ENCODE data around the gene NR5A2. TPM values are rescaled to one million over a fixed set of nuclear protein-coding genes. Genes with fewer than 3 reads are reported as not detected.

The NR5A2 gene
- total RNA-seq, 4 donors from 2014 or later: 3.2 to 6.8 (median 6.5) TPM

DNA sequence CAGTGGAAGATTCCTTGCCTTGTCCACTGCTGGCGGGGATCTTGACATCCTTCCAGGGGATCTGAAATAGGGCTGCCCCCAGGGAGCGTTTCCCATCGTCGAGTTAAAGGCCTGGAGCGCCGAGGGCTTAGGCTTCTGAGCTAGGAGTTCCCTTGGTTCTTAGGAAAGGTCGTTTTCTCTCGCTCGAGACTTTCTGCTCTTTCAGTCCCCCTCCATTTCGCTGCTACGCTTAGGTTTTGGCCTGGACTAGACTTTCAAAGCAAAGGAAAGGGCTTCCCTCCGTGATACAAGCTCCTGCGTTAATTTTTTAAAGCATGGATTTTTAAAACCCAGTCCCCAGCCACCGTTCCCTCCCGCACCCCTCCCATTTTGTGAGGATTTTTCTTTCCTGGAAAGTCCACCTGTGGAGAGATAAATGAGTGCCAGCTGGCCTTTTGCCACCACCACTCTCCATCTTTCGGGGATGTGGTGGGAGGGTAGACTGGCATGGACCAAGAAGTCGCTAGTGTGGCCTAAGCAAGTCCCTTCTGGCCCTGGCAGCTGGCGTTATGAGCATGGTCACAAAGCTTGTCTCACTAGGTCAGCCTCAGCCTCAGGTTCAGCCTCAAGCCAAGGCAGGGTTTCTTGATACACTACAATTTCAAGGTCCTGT lies 9.2 kb downstream of the NR5A2 start:
- TF ChIP-seq, protein P1, sequence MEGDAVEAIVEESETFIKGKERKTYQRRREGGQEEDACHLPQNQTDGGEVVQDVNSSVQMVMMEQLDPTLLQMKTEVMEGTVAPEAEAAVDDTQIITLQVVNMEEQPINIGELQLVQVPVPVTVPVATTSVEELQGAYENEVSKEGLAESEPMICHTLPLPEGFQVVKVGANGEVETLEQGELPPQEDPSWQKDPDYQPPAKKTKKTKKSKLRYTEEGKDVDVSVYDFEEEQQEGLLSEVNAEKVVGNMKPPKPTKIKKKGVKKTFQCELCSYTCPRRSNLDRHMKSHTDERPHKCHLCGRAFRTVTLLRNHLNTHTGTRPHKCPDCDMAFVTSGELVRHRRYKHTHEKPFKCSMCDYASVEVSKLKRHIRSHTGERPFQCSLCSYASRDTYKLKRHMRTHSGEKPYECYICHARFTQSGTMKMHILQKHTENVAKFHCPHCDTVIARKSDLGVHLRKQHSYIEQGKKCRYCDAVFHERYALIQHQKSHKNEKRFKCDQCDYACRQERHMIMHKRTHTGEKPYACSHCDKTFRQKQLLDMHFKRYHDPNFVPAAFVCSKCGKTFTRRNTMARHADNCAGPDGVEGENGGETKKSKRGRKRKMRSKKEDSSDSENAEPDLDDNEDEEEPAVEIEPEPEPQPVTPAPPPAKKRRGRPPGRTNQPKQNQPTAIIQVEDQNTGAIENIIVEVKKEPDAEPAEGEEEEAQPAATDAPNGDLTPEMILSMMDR (IDR thresholded peaks at IDR 0.05; ENCODE audit: low read depth): no peak

DNA sequence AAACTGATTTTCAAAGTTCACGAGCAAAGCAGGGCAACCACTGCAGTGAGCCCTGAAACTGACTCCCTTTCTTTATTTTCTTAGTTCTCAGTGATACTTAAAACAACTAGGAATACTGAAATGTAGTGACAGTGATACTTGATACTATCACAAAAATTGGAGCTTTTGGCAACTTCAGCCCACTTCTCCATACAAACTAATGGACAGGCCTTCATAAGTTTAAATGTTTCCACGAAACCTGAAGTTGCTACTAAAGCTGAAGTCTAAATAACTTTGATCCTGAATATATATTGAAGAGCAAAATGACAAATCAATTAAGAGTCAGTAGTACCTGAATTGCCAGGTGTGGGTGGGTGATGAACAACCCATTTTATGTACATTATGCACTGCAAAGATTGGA lies 10.0 kb downstream of the NR5A2 start:
- TF ChIP-seq, protein P1 (IDR thresholded peaks at IDR 0.05; ENCODE audit: low read depth): no peak

DNA sequence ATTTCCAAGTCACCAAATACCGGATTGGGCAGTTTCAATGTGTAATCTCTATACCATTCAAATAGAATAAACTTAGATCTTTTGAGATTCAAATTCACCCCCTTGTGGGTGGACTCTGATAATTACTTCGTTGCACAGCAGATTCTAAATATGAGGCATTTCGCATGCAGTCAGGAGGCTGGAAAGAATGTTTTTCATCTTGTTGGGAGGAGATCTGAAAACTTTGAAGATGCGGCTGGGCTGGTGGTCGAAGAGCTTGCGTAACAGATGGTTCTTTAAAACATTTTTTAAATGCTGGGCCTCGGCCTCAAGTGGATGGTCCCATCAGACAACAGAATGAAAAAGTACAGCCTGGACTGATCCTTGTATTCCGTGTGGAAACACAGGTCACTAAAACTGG lies 10.4 kb downstream of the NR5A2 start:
- TF ChIP-seq, protein P1 (IDR thresholded peaks at IDR 0.05; ENCODE audit: low read depth): no peak

DNA sequence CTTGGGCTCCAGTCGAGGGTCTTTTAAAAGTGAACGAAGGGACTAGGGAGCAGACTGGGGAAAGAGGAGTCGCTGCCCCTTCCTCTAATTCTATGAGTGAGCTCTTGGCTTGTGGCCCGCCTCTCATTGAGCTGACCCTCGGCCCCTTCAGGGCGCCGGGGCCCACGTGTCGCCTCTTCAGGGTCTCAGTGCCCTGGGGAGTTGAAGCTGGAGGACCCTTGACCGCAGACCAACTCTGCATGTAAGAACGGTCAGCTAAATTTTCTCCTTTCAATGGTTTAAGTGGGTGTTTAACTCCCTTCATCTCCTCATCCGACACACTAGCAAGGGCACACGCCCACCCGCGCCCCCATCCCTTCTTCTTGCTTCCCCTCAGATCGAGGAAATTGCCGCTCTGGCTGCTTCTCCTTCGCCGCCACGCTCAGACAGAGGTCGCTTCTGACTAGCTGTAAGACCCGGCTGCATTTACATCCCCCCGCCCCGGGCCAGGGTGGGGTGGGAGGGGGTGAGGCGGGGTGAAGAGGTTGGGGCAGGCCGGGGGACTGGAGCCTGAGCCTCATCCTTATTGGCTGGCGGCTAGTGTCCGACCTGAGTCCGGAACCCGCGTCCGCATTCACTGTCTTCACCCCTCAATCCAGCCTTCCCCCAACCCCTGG lies 10.9 kb downstream of the NR5A2 start:
- TF ChIP-seq, protein P1 (IDR thresholded peaks at IDR 0.05; ENCODE audit: low read depth): no peak

DNA sequence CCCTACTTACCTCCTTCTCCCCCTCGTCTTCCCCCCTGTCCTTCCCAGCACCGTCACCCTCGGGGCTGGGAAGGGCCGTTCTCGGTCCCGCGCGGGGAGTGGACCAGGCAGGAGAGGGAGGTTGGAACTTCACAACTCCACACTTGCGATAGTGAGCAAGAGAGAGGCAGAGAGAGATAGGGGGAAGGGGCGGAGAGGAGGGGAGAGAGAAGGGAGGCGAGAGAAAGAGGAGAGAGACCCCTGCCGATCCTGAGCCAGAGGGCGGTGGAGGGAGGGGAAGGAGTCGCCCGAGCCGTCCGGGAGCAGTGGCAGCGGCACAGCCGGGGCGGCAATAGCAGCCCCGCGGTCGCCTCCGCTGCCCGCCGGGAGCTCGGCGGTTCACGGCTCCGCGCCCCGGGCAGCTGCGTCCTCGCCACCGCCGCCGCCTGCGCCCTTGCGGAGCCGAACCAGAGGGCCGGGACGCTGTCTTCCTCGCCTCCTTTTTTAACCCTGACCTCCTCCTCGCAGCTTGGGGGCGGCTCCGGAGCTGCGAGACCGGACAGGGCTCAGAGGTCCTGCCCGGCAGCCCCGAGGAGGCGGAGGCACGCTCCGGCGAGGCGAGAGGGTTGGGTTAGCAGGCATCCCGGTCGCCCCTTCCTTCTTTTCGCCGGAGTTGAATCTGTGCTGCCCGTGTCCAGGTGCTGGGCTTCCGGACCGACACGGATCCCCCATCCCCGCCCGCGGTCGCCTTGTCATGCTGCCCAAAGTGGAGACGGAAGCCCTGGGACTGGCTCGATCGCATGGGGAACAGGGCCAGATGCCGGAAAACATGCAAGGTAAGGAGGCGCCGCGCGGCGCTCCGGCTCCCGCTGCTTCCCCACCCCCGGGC lies 11.7 kb downstream of the NR5A2 start:
- TF ChIP-seq, protein P1 (IDR thresholded peaks at IDR 0.05; ENCODE audit: low read depth): no peak

DNA sequence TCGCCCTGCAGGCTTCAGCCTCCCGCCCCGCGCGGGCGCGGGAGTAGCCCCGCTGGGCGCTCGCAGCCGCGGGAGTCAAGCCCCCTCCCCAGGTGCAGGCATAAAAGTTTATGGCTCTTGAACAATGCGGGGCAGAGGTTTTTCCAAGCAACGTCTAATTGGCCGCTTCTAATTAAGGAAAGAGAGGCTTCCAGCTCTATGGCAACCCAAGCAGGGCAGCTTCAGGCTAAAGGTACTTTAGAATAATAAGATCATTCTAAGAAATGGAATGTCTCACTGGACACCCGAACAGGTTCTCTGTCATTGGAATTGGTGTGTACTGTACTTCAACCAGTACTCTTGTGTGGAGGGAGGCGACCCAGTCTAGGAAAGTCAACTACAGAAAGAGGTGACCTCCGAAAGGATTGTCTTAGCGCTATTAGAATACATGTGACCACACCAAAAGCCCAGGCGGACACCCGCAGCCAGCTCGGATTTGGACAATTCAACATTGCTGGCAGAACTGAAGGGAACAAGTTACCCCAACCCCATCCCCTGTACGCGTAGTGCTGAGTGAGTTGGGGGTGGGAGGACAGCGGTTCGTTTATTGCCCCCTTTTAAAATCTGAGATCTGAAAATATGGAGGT lies 12.5 kb downstream of the NR5A2 start:
- TF ChIP-seq, protein P1 (IDR thresholded peaks at IDR 0.05; ENCODE audit: low read depth): no peak

Data from subcutaneous adipose tissue (tissue), 4 donors.